ENCODE measurements around the gene LSM10. TPM values are rescaled to one million over a fixed set of nuclear protein-coding genes. Genes with fewer than 3 reads are reported as not detected.
A peak's percentile ranks its signal among the peaks of the same experiment; 100 is the strongest.

Gene LSM10
- total and polyA plus RNA-seq, 2 donors from 2014 or later, result 29.5 to 91.6 TPM

- no peak overlapping the region for H3K27ac ChIP-seq (ENCODE audit: low read depth in 2 of 2, low read length in 2 of 2)
- intact Hi-C loops (cut with DNase I), result no loop called here
- H3K27me3 ChIP-seq (ENCODE audit: control insufficient read depth, insufficient read depth, low read length), result no peaks in the 10 kb centered on the region
- FAIRE-seq (no peak), DNase-seq (no peak)
- no peaks in the 10 kb centered on the region for H3K9me3 ChIP-seq (ENCODE audit: control insufficient read depth in 2 of 3, insufficient read depth in 1 of 3, low read length in 3 of 3)
- no peak for TF ChIP-seq CTCF (IDR thresholded peaks at IDR 0.05; ENCODE audit: borderline replicate concordance, extremely low read depth, insufficient read depth)
- no peak overlapping the region for H3K9ac ChIP-seq (ENCODE audit: low read length in 3 of 3)
- H3K4me1 ChIP-seq (ENCODE audit: control insufficient read depth in 2 of 3, insufficient read depth in 2 of 3, low read depth in 1 of 3, low read length in 3 of 3), result peaks cover 0 to 8% (median 0%) of the 10 kb centered on the region in 3 donors
- peak overlapping the region in 1 of 3 donors; percentile 65 for H3K4me3 ChIP-seq (ENCODE audit: low read length in 3 of 3)
- H3K36me3 ChIP-seq (ENCODE audit: control insufficient read depth in 2 of 3, insufficient read depth in 3 of 3, low read length in 3 of 3), result no peaks in the 10 kb centered on the region
Measured at GRCh38 chr1:36400514-36400824, 2.8 kb upstream of the LSM10 start.

DNA sequence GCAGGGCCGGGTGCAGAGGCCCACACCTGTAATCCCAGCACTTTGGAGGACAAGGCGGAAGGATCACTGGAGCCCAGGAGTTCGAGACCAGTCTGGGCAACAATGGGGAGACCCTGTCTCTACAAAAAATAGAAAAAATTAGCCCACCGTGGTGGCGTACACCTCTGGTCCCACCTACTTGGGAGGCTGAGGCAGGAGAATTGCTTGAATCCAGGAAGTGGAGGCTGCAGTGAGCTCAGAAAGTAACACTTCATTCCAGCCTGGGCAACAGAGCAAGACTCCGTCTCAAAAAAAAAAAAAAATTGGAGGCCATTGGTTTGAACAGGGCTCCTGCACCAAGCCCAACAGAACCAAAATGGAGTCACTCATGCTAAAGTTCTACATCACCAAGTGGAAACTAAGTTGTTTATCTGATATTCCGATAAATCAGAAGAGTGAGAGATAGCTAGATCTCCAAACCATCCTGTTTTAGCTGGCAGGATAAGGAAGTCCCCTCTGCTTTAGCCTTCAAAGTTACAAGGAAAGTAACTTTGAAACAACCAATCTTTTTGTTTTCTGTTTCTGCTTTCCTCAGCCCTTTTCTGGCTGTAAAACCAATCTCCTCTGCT, 766 bp upstream of the LSM10 start:
- Histone ChIP-seq H3K36me3 (ENCODE audit: control insufficient read depth in 2 of 3, insufficient read depth in 3 of 3, low read length in 3 of 3) (peaks cover 0 to 6% (median 5%) of the 10 kb centered on the region in 3 donors), H3K4me3 (ENCODE audit: low read length in 3 of 3) (peak overlapping the region in 1 of 3 donors; percentile 87), H3K4me1 (ENCODE audit: control insufficient read depth in 2 of 3, insufficient read depth in 2 of 3, low read depth in 1 of 3, low read length in 3 of 3) (peaks cover 0 to 8% (median 0%) of the 10 kb centered on the region in 3 donors), H3K9ac (ENCODE audit: low read length in 3 of 3) (peak overlapping the region in 1 of 3 donors; percentile 77), H3K27ac (ENCODE audit: low read depth in 2 of 2, low read length in 2 of 2) (peak overlapping the region in 1 of 2 donors; percentile 87), H3K9me3 (ENCODE audit: control insufficient read depth in 2 of 3, insufficient read depth in 1 of 3, low read length in 3 of 3) (no peaks in the 10 kb centered on the region), H3K27me3 (ENCODE audit: control insufficient read depth, insufficient read depth, low read length) (no peaks in the 10 kb centered on the region)
- TF ChIP-seq CTCF (IDR thresholded peaks at IDR 0.05; ENCODE audit: borderline replicate concordance, extremely low read depth, insufficient read depth), result no peak
- FAIRE-seq (no peak), DNase-seq (no peak)
- intact Hi-C loops (cut with DNase I), result no loop called here

DNA sequence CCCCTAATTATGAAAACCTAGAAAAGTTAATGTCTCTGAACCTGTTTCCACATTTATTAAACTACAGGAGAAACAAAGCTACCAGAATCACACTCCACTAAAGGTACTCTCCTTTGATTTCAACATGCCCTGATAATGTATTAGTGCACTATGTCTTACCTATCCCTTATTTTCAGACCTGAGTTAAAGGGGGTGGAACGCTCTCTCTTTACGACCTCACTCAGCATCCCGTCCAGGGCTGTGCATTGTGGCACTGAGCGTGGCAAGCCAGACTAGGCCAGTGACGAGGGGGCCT, 678 bp downstream of the LSM10 start:
- H3K9me3 ChIP-seq (ENCODE audit: control insufficient read depth in 2 of 3, insufficient read depth in 1 of 3, low read length in 3 of 3), result no peaks in the 10 kb centered on the region
- H3K9ac ChIP-seq (ENCODE audit: low read length in 3 of 3), result peak overlapping the region; percentile 61 to 94 (median 77)
- DNase-seq, result no peak
- no peaks in the 10 kb centered on the region for H3K27me3 ChIP-seq (ENCODE audit: control insufficient read depth, insufficient read depth, low read length)
- peak overlapping the region; percentile 82 to 97 (median 87) for H3K4me3 ChIP-seq (ENCODE audit: low read length in 3 of 3)
- intact Hi-C loops (cut with DNase I), result no loop called here
- no peak for FAIRE-seq
- peaks cover 0 to 8% (median 0%) of the 10 kb centered on the region in 3 donors for H3K4me1 ChIP-seq (ENCODE audit: control insufficient read depth in 2 of 3, insufficient read depth in 2 of 3, low read depth in 1 of 3, low read length in 3 of 3)
- peaks cover 0 to 14% (median 11%) of the 10 kb centered on the region in 3 donors for H3K36me3 ChIP-seq (ENCODE audit: control insufficient read depth in 2 of 3, insufficient read depth in 3 of 3, low read length in 3 of 3)
- no peak for TF ChIP-seq CTCF (IDR thresholded peaks at IDR 0.05; ENCODE audit: borderline replicate concordance, extremely low read depth, insufficient read depth)
- peak overlapping the region; percentile 87 to 93 for H3K27ac ChIP-seq (ENCODE audit: low read depth in 2 of 2, low read length in 2 of 2)

GRCh38 chr1:36396359-36396758, 1.3 kb downstream of the LSM10 start:
- FAIRE-seq, result no peak
- DNase-seq, result no peak
- peaks cover 0 to 8% (median 0%) of the 10 kb centered on the region in 3 donors for H3K4me1 ChIP-seq (ENCODE audit: control insufficient read depth in 2 of 3, insufficient read depth in 2 of 3, low read depth in 1 of 3, low read length in 3 of 3)
- no peak for TF ChIP-seq CTCF (IDR thresholded peaks at IDR 0.05; ENCODE audit: borderline replicate concordance, extremely low read depth, insufficient read depth)
- no peak overlapping the region for H3K4me3 ChIP-seq (ENCODE audit: low read length in 3 of 3)
- peaks cover 0 to 17% (median 15%) of the 10 kb centered on the region in 3 donors for H3K36me3 ChIP-seq (ENCODE audit: control insufficient read depth in 2 of 3, insufficient read depth in 3 of 3, low read length in 3 of 3)
- no peaks in the 10 kb centered on the region for H3K27me3 ChIP-seq (ENCODE audit: control insufficient read depth, insufficient read depth, low read length)
- H3K9me3 ChIP-seq (ENCODE audit: control insufficient read depth in 2 of 3, insufficient read depth in 1 of 3, low read length in 3 of 3), result no peaks in the 10 kb centered on the region
- H3K27ac ChIP-seq (ENCODE audit: low read depth in 2 of 2, low read length in 2 of 2), result no peak overlapping the region
- intact Hi-C loops (cut with DNase I), result no loop called here
- H3K9ac ChIP-seq (ENCODE audit: low read length in 3 of 3), result no peak overlapping the region
